GM19395 (cell line): ENCODE measurements around the gene DNAJC15.
"Not testable (repeated sequence)": the region's sequence is repeated elsewhere in the genome, so short reads cannot be mapped to it uniquely, and the experiment has no call there.

Experiments
- ATAC-seq: cut with Tn5 transposase; IDR thresholded peaks from one replicate; pipeline ENCODE4 v1.9.1; 2021; ENCODE audit warnings: mild to moderate bottlenecking, moderate library complexity; ENCODE audit not compliant: unreplicated experiment

The DNAJC15 gene

GRCh38 chr13:43042410-43042921 lies 19.1 kb downstream of the DNAJC15 start:
- ATAC-seq: no peak

DNA sequence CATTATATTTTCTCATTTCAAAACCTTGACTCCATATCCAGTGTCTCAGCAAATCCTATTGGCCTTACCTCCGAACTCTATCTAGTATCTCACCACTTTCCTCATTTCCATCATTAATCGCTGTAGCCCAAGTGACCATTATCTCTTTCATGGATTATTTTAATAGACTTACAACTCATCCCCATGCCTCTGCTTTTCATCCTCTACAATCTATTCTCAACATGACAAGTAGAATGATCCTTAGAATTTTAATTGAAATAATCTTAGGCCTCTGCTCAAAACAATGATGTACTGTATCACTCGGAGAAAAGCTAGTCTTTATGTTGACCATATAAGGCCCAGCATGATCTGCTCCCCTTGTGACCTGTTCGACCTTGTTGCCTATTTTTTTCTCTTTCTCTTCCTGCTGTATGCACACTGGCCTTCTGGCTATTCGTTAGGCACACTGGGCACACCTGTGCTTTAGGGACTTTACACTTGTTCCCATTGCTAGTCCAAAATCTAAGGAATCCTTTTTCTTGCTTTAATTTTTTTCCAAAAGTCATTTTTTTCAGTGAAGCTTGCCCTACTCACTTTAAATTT lies 21.4 kb downstream of the DNAJC15 start:
- no peak for ATAC-seq

GRCh38 chr13:43045302-43045773 lies 22.0 kb downstream of the DNAJC15 start:
- not testable (repeated sequence) for ATAC-seq

DNA sequence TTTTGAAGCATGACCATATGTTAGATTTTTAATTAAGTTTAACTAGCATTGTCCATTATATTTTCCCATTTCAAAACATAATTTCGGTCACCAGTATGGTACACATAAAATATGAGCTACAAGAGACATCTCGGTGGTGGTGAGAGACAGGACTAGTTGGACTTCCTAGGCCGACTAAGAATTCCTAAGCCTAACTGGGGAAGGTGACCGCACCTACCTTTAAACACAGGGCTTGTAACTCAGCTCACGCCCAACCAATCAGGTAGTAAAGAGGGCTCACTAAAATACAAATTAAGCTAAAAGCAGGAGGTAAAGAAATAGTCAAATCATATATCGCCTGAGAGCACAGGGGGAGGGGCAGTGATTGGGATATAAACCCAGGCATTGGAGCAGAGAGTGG lies 22.9 kb downstream of the DNAJC15 start:
- no peak for ATAC-seq

DNA sequence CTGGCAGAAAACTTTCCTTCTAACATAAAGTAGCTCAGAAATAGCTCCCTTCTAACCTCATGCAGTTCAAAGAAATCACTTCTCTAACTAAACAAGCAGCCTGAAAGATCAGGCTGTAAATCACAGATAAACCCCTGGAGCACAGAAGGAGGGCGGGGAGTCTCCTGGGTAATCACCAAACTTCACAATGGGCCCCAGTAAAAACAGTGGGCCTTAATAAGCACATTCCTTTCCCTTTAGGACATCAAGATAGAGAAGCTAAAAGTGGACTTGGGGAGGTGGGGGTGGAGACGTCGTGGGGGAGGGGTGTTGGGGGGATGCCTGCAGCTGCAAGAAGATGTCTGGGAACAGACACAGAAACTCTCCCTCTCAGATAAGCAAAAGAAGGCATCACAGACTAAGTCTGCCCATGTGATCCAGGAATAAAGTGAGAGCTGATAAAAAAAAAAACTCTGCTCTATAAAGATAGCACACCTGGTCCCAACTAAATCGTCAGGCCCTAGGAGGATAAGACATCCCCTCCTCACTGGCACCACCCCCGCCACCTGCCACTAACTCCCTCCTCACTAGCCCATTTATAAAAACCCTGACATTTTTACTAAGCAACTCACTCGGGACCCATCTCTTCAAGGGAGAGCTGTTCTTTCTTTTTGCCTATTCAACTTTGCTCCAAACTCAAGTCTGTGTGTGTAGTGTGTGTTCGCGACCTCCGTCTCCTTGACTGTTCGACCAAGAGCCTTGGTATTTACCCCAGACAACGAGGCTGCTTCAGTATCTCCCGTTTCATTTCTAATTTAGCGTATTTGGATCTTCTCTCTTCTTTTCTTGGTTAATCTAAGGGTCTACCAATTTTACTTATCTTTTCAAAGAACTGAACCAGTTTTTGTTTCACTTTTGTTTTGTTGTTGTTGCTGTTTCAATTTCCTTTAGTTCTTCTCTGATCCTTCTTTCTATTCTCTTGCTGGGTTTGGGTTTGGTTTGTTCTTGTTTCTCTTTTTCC lies 31.7 kb downstream of the DNAJC15 start:
- ATAC-seq: no peak

DNA sequence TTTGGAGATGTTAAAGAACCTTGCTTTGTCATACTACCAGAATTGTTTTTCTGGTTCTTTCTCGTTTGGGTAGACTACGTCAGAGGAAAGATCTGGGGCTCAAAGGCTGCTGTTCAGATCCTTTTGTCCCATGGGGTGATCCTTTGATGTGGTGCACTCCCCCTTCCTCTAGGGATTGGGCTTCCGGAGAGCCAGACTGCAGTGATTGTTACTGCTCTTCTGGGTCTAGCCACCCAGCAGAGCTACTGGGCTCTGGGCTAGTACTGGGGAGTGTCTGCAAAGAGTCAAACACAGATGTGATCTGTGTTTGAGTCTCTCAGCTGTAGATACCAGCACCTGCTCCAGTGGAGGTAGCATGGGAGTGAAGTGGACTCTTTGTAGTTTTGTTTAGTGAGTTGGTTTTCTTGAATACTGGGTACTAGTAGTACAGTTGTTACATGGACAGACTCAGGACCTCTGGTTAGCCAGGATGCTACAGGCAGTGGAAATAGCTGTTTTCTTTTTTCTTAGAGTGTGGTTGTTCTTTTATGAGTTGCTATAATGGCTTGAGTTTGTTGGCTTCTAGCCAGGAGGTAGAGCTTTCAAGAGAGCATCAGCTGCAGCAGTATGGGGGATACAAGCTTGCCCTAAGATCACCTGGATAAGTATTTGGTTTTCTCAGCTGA lies 34.4 kb downstream of the DNAJC15 start:
- ATAC-seq: peak; percentile 54

DNA sequence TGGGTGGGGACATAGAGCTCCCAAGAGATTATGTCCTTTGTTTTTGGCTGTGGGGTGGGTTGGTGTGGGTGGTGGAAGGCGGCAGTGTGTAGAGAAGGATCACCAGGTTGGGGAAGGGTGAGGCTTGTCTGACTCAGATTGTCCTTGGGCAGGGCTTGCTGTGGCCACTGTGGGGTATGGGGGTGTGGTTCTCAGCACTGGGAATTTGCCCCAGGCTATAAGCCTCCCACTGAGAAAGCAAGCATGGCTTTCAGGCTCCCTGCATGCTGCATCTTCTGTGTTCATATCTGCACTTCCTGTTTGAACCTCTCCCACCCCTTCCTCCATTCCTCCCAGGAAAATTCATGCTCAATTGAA lies 34.9 kb downstream of the DNAJC15 start:
- peak; percentile 26 for ATAC-seq

- ATAC-seq: no peak
Observed at GRCh38 chr13:43058831-43059230, 35.4 kb downstream of the DNAJC15 start.

DNA sequence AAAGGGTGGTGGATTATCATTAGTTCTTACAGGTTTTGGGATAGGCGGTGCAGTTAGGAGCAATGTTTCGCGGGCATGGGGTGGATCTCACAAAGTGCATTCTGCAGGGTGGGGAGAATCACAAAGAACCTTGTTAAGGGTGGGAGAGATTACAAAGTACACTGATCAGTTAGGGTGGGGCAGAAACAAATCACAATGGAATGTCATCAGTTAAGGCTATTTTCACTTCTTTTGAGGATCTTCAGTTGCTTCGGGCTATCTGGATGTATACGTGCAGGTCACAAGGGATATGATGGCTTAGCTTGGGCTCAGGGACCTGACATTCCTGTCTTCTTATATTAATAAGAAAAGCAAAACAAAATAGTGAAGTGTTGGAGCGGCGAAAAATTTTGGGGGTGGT lies 36.4 kb downstream of the DNAJC15 start:
- ATAC-seq: not testable (repeated sequence)

DNA sequence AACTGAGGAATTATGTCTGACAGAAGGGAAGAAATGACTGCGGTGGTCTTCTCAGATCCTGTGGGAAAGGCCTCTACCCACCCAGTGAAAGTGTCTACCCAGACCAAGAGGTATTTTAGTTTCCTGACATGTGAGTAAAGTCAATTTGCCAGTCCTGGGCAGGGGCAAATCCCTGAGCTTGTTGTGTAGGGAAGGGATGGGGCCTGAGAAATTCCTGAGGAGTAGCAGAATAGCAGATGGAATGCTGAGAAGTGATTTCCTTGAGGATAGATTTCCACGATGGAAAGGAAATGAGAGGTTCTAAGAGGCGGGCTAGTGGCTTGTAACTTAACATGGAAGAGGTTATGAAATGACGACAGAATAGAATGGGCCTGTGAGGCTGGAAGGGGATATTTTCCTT lies 37.4 kb downstream of the DNAJC15 start:
- not testable (repeated sequence) for ATAC-seq

- no peak for ATAC-seq
Observed at GRCh38 chr13:43061496-43062280, 38.3 kb downstream of the DNAJC15 start.

DNA sequence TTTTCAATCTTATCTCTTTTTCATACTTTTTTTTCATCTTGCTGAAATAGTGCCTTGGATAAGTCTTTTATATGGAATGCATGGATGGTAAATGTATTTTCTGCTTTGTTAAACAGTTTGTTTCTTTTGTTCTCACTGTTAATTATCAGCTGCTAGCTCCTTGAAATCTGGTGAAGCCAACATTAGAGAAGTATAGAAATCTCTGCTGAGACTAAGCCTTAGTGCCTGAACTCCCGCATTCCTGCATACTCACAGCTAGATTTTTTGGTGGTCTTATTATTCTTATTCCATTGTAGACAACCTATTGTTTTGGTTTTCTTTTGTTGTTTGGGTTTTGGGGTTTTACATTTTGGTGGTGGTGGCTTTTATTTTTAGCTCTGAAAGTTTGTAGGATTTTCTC lies 48.4 kb downstream of the DNAJC15 start:
- ATAC-seq: no peak

- no peak for ATAC-seq
Observed at GRCh38 chr13:43072394-43072793, 49.0 kb downstream of the DNAJC15 start.

- peak; percentile 83 for ATAC-seq
Observed at GRCh38 chr13:43074824-43075510, 51.6 kb downstream of the DNAJC15 start.

- ATAC-seq: peak; percentile 29
Observed at GRCh38 chr13:43075511-43075902, 52.1 kb downstream of the DNAJC15 start.

- no peak for ATAC-seq
Observed at GRCh38 chr13:43077046-43077445, 53.7 kb downstream of the DNAJC15 start.

DNA sequence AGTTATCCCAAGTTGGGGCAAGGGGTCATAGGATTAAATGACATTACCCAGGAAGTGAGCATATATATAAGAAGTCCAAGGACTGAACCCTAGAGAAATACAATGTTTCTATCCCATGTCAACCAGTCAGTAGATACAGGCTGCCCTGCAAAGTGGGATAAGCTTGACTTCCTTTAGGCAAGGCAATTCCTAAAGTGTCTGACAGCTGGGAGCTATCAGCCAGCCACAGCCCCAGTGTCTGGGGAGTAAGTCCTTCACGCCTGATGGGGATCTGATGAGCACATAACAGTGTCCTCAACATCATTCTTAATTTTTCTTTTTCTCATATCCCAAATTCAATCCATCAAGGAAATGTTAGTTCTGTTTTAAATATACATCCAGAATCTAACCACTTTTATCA lies 54.1 kb downstream of the DNAJC15 start:
- ATAC-seq: no peak

GRCh38 chr13:43077906-43078305 lies 54.5 kb downstream of the DNAJC15 start:
- ATAC-seq: no peak

DNA sequence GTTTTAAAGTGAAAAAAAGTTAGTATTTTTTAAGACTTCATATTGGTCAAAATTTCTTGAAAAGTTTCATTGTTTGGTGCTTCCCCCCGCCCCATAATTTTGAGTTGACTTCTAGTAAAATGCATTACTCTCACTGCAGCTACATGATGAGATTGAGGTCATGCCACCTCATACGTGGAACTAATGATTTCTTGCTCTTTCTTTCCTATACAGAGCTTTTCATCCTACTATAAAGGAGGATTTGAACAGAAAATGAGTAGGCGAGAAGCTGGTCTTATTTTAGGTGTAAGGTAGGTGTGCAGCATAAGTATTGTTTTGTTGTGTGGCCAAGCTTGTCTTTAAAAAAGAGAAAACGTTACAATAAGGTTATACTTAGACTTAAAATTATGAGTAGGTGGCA lies 55.0 kb downstream of the DNAJC15 start:
- no peak for ATAC-seq

GRCh38 chr13:43079392-43079931 lies 56.1 kb downstream of the DNAJC15 start:
- ATAC-seq: no peak
